Endothelial cell of umbilical vein (primary cell): ENCODE data around the gene RGS8. TPM values are rescaled to one million over a fixed set of nuclear protein-coding genes. Genes with fewer than 3 reads are reported as not detected.

ENCODE experiments used
- BruUV-seq: library from RNA; stranded (reverse); fragments of 400-500 nt; replicated peaks from 2 replicates; lab custom pipeline; 2021; lab: Mats Ljungman, UMichigan
- CTCF ChIA-PET: fragments of 300-600, 350-600 bp; sonication (Branson Sonifier 250); formaldehyde crosslinking; loops from one replicate; lab custom pipeline; 2021; ENCODE audit warnings: antibody characterized with exemption, inconsistent platforms; lab: Charles Lee
- POLR2A ChIA-PET: fragments of 300-600, 350-600 bp; sonication (Branson Sonifier 250); formaldehyde crosslinking; loops from one replicate; lab custom pipeline; 2021; ENCODE audit warnings: antibody characterized with exemption, inconsistent platforms; lab: Charles Lee
- DNase-seq: peaks from one replicate; pipeline ENCODE4 v3.0.0-alpha.2; 2011; ENCODE audit warnings: low read depth, low spot score
- FAIRE-seq: peaks from 2 replicates; lab custom pipeline; 2011; peaks lifted over from hg19 to GRCh38; lab: Jason Lieb, UNC
- H2AFZ ChIP-seq: 2 replicates; pipeline ENCODE4 v1.6.0; 2012; ENCODE audit warnings: low read depth, low read length, control low read depth, inconsistent platforms
- H3K27ac ChIP-seq: 2 replicates; pipeline ENCODE4 v1.5.1; 2011; ENCODE audit warnings: low read depth, mild to moderate bottlenecking, control low read depth, low read length, moderate library complexity; ENCODE audit not compliant: insufficient read depth
- H3K27me3 ChIP-seq, 2 experiments: 2 replicates each; pipeline versions ENCODE4 v1.6.0 to v1.6.1; 2011; ENCODE audit warnings: low read length in 2 of 2, mixed read lengths in 1 of 2; ENCODE audit not compliant: control insufficient read depth in 2 of 2, insufficient read depth in 2 of 2
- H3K36me3 ChIP-seq, 2 experiments: 2 replicates in 1 of 2; 3 replicates in 1 of 2; pipeline ENCODE4 v1.5.1; 2011; ENCODE audit warnings: low read length in 2 of 2, mild to moderate bottlenecking in 1 of 2, moderate library complexity in 1 of 2; ENCODE audit not compliant: control insufficient read depth in 2 of 2, insufficient read depth in 2 of 2; ENCODE audit errors: extremely low read depth in 1 of 2
- H3K4me1 ChIP-seq: 3 replicates; pipeline ENCODE4 v1.5.1; 2011; ENCODE audit warnings: mild to moderate bottlenecking, low read length; ENCODE audit not compliant: control insufficient read depth, insufficient read depth; ENCODE audit errors: extremely low read depth
- H3K4me2 ChIP-seq: 2 replicates; pipeline ENCODE4 v1.6.1; 2011; ENCODE audit warnings: low read length, control low read depth, mixed read lengths; ENCODE audit not compliant: insufficient read depth
- H3K4me3 ChIP-seq, 3 experiments: fragments of 200-600 bp in 1 of 3; sonication (generic), shearing (Covaris generic) in 1 of 3; replicated peaks in 1 of 3; 2 replicates each; pipeline ENCODE4 v1.5.1; 2011 to 2016; ENCODE audit warnings: control low read depth in 3 of 3, low read length in 3 of 3, mild to moderate bottlenecking in 2 of 3, inconsistent platforms in 1 of 3, low read depth in 1 of 3, moderate library complexity in 1 of 3; ENCODE audit not compliant: insufficient read depth in 1 of 3
- H3K79me2 ChIP-seq: 2 replicates; pipeline ENCODE4 v1.6.0; 2012; ENCODE audit warnings: low read length, inconsistent platforms; ENCODE audit not compliant: control insufficient read depth, insufficient read depth
- H3K9ac ChIP-seq: replicated peaks from 2 replicates; pipeline ENCODE3; 2011; ENCODE audit warnings: low read length, control low read depth; ENCODE audit not compliant: insufficient read depth; ENCODE audit errors: extremely low read depth
- H3K9me1 ChIP-seq: replicated peaks from 3 replicates; pipeline ENCODE4 v1.6.0; 2011; ENCODE audit warnings: mild to moderate bottlenecking, low read length; ENCODE audit not compliant: control insufficient read depth, insufficient read depth; ENCODE audit errors: extremely low read depth
- H3K9me3 ChIP-seq: replicated peaks from 2 replicates; pipeline ENCODE4 v1.5.1; 2012; ENCODE audit warnings: low read length, inconsistent platforms; ENCODE audit not compliant: control insufficient read depth, insufficient read depth
- H4K20me1 ChIP-seq: replicated peaks from 2 replicates; pipeline ENCODE3; 2011; ENCODE audit warnings: mild to moderate bottlenecking, low read length; ENCODE audit not compliant: control insufficient read depth, insufficient read depth; ENCODE audit errors: extremely low read depth
- EZH2 ChIP-seq: IDR thresholded peaks from 2 replicates; pipeline ENCODE4 v1.6.1; 2012; ENCODE audit warnings: borderline replicate concordance, low read depth, mild to moderate bottlenecking, moderate library complexity, low read length, inconsistent platforms; ENCODE audit not compliant: severe bottlenecking
- FOS ChIP-seq: IDR thresholded peaks from 2 replicates; pipeline ENCODE4 v1.6.1; 2011; ENCODE audit warnings: mild to moderate bottlenecking, low read length, moderate library complexity, borderline replicate concordance; ENCODE audit not compliant: insufficient read depth
- GATA2 ChIP-seq: IDR thresholded peaks from 2 replicates; pipeline ENCODE4 v1.7.0; 2011; ENCODE audit warnings: low read depth, mild to moderate bottlenecking, moderate library complexity, mixed read lengths, low read length; ENCODE audit not compliant: insufficient read length, insufficient read depth
- JUN ChIP-seq: IDR thresholded peaks from 2 replicates; pipeline ENCODE4 v1.6.1; 2011; ENCODE audit warnings: borderline replicate concordance, low read depth; ENCODE audit not compliant: insufficient read length, insufficient read depth
- MYC ChIP-seq: IDR thresholded peaks from one replicate; pipeline ENCODE4 v1.6.1; 2011; ENCODE audit warnings: mild to moderate bottlenecking, low read depth, low read length
- POLR2A ChIP-seq: IDR thresholded peaks from 2 replicates; pipeline ENCODE4 v1.6.1; 2012; ENCODE audit warnings: low read depth, mild to moderate bottlenecking, control low read depth, low read length
- POLR2AphosphoS5 ChIP-seq: IDR thresholded peaks from 2 replicates; pipeline ENCODE4 v1.6.1; 2012; ENCODE audit warnings: low read depth, mild to moderate bottlenecking, control low read depth, low read length, moderate library complexity; ENCODE audit not compliant: insufficient read depth
- dilution Hi-C: fragments of 300-500 bp; cut with MboI; formaldehyde crosslinking; loops from one replicate; pipeline ENCODE4 v1.15.0; 2019; ENCODE audit warnings: low sequenced_read_pairs; ENCODE audit not compliant: extremely low pct_ligation_motif_present
- intact Hi-C: fragments of 100-400 bp; cut with micrococcal nuclease; formaldehyde crosslinking; loops from one replicate; pipeline ENCODE4 v1.10.0; 2022
- polyA plus RNA-seq, 4 experiments: library from polyadenylated mRNA; depleted of rRNA in 3 of 4; stranded (reverse) in 3 of 4; unstranded in 1 of 4; fragments of >200 nt; gene quantifications; 2 replicates each; pipeline versions ENCODE4 v1.2.1 to v1.2.3, GENCODE V29; 2011 to 2012; ENCODE audit warnings: missing spikeins in 1 of 4
- total RNA-seq: library from RNA; stranded (reverse); gene quantifications from 2 replicates; pipeline ENCODE4 v1.2.3, GENCODE V29; 2021
- TF ChIP-seq, protein P1 (sequence below), 2 donors: IDR thresholded peaks; 1 replicate in 1 of 2; 2 replicates in 1 of 2; pipeline ENCODE4 v1.5.1; 2011; ENCODE audit warnings: low read length in 2 of 2, mild to moderate bottlenecking in 2 of 2, moderate library complexity in 2 of 2, control low read depth in 1 of 2, inconsistent platforms in 1 of 2, low read depth in 1 of 2; ENCODE audit not compliant: insufficient read depth in 1 of 2; ENCODE audit errors: extremely low read depth in 1 of 2
- TF ChIP-seq, protein P2 (sequence below): IDR thresholded peaks from 2 replicates; pipeline ENCODE4 v1.6.1; 2011; ENCODE audit not compliant: insufficient read depth, insufficient read length

The RGS8 gene
- total and polyA plus RNA-seq, 2 donors (not counting 3 experiments of a cell fraction or from before 2014, with no cell fraction given), result not detected

DNA sequence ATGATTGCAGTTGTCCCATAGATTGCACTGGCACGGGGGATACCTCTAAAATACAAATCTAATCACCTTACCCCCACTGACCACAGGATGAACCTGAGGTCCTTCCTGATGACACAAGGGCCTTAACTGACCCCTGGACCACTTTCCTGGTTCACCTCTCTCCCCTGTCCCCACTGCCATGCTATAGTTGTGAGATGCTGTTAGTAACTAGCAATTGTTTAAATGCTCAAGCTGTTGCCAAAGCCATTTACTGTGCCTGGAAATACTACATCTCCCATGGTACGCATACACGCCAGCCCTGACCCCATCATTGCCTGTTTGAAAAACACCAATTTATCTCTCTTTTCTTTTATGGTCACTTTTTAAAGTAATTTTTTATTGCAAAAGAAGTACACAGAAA, 29.1 kb upstream of the RGS8 start:
- H3K79me2 ChIP-seq, result no peaks in the 10 kb centered on the region
- no peak overlapping the region for H3K4me2 ChIP-seq
- no peaks in the 10 kb centered on the region for H4K20me1 ChIP-seq
- BruUV-seq, result no TSS peak
- H3K36me3 ChIP-seq, result no peaks in the 10 kb centered on the region
- ChIA-PET CTCF (no interaction called here), POLR2A (no interaction called here)
- intact Hi-C loops, result no loop called here
- no peak overlapping the region for H3K27ac ChIP-seq
- no peak overlapping the region for H2AFZ ChIP-seq
- DNase-seq, result no peak
- no peaks in the 10 kb centered on the region for H3K9me3 ChIP-seq
- no peak for FAIRE-seq
- H3K9me1 ChIP-seq, result no peaks in the 10 kb centered on the region
- H3K4me1 ChIP-seq, result no peaks in the 10 kb centered on the region
- no peaks in the 10 kb centered on the region for H3K27me3 ChIP-seq
- no peak overlapping the region for H3K9ac ChIP-seq
- TF ChIP-seq FOS, result no peak
- no peak for TF ChIP-seq GATA2
- no peak for TF ChIP-seq POLR2AphosphoS5
- no peak for TF ChIP-seq POLR2A
- TF ChIP-seq, protein P1, sequence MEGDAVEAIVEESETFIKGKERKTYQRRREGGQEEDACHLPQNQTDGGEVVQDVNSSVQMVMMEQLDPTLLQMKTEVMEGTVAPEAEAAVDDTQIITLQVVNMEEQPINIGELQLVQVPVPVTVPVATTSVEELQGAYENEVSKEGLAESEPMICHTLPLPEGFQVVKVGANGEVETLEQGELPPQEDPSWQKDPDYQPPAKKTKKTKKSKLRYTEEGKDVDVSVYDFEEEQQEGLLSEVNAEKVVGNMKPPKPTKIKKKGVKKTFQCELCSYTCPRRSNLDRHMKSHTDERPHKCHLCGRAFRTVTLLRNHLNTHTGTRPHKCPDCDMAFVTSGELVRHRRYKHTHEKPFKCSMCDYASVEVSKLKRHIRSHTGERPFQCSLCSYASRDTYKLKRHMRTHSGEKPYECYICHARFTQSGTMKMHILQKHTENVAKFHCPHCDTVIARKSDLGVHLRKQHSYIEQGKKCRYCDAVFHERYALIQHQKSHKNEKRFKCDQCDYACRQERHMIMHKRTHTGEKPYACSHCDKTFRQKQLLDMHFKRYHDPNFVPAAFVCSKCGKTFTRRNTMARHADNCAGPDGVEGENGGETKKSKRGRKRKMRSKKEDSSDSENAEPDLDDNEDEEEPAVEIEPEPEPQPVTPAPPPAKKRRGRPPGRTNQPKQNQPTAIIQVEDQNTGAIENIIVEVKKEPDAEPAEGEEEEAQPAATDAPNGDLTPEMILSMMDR (IDR thresholded peaks at IDR 0.05; ENCODE audit: extremely low read depth in 1 of 2, insufficient read depth in 1 of 2, low read depth in 1 of 2, low read length in 2 of 2), result no peak
- TF ChIP-seq, protein P2, sequence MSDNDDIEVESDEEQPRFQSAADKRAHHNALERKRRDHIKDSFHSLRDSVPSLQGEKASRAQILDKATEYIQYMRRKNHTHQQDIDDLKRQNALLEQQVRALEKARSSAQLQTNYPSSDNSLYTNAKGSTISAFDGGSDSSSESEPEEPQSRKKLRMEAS, result no peak
- no peak for TF ChIP-seq MYC
- TF ChIP-seq EZH2, result no peak
- no peak for TF ChIP-seq JUN
- dilution Hi-C loops, result no loop called here
- H3K4me3 ChIP-seq, result no peak overlapping the region
